HG02885 (cell line): ENCODE measurements around the gene FAM174C.

Experiments
- ATAC-seq: cut with Tn5 transposase; IDR thresholded peaks from one replicate; pipeline ENCODE4 v1.9.1; 2021; ENCODE audit warnings: mild to moderate bottlenecking; ENCODE audit not compliant: unreplicated experiment, poor library complexity

FAM174C gene

DNA sequence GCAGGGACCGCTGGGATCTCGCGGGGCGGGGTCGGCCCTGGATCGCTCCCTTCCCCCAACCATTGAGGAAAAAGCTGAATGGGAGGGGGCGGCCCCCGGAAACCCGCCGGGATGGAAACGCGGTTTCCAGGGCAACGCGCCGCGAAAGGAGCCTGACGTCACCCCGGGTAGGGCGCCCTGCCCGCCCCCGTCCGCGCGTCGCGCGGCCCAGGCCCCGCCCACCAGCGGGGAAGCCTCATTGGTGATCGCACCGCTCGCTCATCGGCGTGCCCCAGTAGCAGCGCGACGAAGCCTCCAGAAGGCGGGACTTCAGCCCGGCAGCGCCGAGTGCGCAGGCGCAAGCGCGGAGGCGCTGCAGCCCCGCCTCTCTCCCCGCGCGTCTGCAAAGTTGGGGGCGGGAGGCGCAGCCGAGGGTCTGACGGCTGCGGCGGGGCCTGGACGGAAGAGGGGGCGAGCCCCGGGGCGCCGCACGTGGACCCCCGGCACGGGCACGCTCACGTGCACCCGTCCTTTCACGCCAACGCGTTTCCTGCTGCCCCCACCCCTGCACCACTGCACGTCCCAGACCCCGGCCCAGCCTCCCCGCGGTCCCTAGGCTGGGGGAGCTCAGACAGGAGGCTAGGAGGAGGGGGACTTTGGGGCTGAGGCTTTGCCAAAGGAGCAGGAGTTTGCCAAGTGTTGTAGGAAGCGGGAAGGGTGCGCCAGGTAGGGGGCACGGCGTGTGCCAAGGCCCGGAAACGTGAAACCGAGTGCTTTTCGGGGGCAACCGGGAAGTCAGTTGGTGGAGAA lies 14.4 kb upstream of the FAM174C start:
- ATAC-seq, result peak; percentile 65

DNA sequence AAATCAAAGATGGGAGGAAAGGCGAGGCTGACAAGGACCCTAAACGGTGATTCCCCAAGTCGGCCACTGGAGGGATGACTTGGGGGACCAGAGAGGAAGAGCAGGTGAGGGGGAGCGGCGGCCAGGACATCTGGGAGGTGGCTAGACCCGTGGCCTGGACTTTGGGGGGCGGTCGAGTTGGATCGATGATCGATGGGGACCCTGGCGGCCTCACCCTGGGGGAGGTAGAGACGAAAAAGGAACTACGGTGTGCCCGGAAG lies 13.9 kb upstream of the FAM174C start:
- no peak for ATAC-seq

DNA sequence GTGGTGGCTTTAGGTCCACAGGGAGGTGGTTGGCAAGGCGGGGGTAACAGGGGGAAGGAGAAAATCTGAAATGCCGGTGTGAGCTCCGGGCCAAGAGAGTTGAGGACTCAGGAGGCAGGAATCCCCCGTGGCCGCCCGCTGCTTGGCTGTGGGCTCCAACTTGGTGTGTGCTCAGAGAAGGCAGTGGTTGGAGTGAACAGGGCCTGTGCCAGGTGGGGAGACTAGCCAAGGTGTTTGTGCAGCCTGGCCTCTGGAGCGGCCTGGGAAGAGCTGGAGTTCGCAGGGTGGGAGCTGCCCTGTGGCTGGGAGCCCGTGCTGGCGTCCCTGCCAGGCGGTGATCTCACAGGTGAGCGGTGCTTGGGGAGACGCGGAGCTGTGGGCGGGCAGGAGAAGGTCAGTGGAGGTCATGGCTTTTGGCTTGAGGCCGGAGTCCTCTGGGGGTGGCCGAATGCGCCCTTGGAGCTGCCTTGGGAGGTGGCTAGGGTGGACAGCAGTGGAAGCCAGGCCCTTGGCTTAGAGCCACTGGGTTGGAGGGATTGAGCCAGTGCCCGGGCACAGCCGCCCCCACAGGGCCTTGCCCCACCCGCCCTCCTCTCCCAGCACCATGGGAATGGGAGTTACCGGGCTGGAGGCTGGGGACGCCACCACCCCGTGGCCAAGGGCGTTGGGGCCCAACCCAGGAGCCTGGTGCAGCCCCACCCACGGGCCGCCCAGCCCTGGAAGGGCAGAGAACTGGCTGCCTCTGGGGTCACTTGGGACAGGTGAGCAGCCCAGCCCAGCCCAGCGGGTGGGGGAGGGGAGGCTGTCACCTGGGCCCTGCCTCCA lies 13.3 kb upstream of the FAM174C start:
- ATAC-seq, result no peak

DNA sequence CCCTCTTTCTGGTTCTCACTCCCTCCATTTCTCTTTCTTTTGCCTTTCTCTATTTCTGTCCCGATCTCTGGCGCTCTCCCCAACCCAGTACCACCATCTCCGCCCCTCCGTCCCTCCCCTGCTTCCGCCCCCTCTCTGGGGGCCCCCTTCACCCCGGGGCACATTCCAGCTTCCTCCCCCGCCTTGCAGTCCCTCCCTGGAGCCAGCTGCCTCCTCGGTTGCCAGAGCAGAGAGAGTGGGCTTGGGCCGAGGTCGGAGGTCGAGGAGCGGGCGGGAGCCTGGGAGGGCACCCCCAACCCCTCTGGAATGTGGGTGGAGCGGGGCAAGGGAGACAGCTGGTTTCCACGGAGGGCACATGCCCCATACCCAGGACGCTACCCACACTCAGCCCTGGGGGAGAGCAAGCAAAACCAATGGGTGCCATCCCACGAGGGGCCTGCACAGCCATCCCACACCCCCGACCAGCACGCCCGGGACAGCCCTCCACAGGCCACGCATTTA lies 12.7 kb upstream of the FAM174C start:
- ATAC-seq, result no peak

DNA sequence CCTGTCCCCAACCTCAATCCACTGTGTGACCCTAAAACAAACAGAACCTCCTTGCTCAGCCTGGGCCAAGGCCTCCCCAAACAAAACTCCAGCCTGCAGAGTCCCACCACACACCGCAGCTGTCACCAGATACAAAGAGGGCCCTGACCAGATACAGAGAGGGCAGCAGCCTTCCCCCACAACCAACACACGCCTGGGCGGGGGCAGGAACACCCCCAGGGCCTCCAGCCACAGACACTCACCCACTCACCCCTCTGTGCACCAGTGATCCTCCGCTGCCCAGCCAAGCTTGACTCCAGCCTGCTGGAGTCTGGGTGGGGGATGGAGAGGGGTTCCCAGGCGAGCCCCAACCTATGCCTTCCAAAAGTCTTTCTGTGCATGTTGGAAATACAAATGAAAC lies 12.1 kb upstream of the FAM174C start:
- no peak for ATAC-seq

DNA sequence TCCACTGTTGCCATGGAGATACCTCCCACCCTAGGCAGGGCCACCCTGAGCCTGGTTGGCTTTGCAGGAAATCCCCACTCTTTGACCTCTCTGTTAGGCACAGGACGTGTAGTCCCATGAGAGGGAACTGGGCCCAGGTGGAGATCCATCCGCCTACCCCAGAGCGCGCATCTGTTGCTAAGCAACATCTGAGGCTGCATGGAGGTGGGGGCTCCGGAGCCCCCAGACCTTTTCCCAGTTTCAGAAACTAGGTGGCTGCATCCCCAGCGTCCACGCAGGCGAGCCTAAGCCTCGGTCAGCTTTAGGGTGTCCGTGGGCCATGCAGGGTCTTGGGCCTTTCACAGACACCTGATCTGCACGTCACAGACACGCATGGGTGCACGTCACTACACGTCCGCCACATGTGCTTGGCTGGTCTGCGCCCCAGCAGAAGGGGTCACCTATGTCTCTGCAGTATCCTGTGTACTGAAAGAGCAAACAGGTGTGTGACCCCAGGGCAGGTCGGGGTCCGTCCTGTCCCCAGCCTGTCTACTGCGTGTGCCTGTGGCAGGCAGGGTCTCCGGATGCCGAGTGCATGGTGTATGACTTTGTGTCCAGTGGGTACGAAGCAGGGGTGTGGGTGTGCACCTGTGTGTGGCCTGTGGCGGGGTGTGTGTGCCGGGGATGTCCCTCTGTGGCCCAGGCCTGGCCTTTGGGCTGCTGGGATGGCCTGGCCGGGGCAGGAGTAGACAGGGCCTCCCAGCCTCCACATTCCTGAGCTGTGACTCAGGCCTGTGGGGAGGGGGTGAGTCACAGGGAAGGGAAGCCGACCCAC lies 10.3 kb upstream of the FAM174C start:
- ATAC-seq, result no peak

DNA sequence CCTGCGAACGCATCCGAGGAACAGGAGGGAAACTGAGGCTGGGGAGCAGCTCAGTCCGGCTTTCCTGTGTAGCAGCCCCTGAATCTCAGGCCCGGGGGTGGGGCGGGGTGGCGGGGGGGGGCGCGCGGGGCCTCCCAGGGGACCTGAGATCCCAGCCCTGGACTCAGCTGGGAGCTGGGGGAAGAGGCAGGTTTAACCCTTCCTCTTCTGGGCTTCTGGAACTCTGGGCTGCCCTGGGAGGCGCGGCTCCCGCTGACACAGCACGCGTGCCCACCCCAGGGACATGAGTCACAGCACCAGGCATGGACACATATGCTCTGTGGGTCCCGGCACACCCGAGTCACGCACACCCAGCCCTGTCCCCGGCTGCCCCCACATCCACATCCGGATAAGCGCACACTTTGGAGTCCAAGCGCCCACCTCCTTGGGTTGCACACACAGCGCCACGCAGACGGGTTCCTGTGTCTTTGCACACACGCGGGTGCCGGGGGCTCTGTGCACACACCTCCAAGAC lies 9.7 kb upstream of the FAM174C start:
- no peak for ATAC-seq

DNA sequence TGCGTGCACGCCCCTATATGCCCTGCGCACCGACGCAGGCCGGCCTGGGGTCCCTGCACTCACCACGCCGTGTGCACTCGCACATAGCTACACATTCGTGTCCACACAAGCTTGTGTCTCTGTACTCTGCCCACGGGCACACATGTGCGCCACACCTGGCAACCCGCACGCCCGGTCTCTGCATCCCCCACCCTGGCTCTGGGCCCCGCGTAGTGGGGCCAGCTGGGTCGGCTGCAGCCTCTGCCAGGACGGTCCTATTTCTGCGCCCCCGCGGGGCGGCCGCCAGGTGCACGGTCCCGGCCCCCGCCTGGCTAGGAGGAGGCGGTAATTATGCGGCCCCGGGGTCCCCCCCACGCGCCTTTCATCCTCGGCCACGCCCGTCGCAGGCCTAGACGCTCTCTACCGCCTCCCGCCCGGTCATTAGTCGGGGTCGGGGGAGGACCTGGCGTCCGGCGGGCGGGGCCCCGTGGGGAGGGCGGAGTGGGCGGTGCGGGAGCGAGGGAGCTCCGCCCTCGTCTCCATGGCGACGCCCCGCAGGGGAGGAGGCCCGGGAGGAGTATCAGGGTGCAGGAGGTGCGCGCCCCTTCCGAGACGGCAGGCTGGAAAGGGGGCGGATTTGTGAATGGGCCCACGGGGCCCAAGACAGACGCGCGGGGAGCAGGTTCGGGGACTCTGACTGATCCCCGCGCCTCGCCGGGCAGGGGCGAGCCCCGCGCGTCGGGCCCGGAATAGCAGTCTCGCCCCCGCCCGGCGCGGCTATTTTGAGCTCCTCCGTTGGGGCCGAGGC lies 9.0 kb upstream of the FAM174C start:
- peak; percentile 35 for ATAC-seq

DNA sequence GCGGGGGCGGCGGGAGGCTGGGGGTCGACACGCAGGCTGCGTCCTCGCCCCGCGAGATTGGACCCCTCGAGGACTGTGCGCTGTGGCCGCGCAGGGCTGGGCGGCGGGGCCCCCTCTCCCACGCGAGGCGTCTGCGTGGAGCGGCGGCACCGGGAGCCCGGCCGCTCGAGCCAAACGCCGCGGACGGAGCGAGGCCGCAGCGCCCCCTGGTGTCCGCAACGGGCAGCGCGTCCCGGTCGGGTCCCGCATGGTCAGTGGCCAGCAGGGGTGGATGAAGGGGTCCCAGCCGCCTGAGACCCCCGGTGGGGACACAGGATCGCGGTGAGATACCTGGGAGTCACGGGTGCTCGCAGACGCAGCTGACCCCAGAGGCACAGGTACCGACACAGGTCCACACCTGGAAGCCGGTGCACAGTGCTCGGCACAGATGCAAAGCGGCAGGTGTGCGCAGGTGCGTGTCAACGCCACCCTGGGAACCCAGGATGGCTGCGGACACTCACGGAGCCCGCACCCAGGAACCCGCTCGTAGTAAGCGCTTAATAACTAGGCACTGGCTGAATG lies 8.3 kb upstream of the FAM174C start:
- ATAC-seq, result peak; percentile 19

DNA sequence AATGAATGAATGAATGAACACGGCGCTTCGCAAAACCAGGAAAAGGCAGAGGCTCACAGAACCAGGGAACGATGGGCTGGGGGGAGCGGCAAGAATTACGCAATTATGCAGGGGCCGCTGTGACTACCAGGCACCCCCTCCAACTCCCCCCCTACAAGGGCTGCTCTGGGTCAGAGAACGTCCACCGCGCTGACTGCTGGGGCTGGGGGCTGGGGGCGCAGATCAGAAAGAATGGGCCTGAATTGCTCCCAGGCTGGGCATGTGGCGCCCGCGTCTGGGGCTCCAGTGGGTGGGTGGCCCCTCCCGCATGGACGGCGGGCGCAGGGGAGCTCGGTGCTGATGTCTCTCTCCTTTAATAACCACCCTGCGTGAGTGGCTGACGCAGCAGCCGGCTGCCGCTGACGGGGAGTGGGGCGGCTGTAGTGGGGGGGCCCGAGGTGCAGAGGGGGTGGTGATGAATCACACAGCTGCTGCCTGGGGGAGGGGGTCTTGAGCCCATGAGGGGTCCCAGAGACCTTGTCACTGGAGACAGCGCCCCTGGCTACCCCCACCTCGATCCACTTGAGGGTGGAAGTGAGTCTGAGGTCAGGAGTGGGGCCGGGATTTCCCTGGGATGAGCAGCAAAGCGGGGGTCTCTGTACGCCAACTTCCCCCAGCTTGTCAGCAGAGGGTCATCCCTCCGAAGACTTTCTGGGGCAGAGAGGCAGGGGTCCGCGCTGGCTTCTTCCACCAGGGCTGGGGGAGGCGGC lies 7.7 kb upstream of the FAM174C start:
- ATAC-seq, result no peak

DNA sequence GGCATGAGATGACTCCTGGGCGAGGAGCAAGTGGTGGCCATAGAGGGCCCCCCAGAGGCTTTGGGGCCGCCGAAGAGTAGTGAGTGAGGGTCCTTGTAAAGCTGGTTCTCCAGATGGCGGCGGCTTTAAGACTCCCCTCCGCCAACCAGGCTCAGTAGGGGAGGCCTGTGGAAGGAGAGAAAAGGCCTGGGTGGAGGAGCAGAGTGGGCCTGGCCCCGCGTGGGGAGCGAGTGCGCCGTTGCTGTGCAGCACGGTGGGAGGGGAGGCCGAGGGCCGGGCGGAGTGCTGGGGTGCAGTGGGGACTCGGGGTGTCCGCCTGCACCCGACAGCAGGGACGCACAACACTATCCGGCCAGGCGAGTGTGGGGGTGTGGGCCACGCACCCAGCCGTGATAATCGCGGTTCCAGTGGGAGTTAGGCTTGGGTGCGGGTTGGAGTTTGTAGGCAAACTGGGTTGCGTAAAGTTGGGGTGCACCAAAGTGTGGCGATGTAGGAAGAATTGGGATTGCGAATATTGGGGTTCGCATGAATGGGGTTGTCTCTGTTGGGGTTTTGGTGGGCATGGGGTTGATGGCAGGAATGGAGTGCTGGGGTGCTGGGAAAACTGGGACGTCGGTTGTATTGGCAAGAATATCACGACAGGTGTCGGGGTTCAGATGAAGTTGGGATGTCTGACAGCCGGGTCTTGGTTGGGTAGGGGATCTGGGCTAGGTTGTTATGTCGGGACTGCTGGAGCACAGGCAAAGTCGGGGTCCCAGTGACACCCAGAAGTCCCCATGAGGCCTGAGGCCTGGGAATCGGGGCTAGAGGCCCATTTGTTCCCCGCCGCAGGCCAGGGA lies 6.9 kb upstream of the FAM174C start:
- no peak for ATAC-seq

DNA sequence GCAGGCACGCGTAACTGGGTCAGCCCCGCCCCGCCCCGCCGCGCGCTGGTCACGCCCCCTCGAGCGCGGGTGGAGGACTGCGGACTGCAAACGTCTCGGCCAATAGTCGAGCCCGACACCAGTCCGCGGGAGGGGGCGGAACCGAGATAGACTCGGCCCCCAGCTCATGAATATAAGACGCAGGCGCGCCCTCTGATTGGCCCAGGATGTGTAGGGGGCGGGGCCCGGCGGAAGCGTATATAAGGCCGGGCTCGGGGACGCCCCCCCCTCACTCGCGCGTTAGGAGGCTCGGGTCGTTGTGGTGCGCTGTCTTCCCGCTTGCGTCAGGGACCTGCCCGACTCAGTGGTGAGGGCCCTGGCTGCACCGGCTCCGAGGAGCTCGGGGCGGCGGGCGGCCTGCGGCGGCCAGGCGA lies 6.3 kb upstream of the FAM174C start, which contains the start of gene CIRBP:
CIRBP (plus strand) TSS at position 268 of the 413 bp plus-strand sequence. CDS start 1,602 bp downstream, outside the sequence.
- peak; percentile 61 for ATAC-seq

DNA sequence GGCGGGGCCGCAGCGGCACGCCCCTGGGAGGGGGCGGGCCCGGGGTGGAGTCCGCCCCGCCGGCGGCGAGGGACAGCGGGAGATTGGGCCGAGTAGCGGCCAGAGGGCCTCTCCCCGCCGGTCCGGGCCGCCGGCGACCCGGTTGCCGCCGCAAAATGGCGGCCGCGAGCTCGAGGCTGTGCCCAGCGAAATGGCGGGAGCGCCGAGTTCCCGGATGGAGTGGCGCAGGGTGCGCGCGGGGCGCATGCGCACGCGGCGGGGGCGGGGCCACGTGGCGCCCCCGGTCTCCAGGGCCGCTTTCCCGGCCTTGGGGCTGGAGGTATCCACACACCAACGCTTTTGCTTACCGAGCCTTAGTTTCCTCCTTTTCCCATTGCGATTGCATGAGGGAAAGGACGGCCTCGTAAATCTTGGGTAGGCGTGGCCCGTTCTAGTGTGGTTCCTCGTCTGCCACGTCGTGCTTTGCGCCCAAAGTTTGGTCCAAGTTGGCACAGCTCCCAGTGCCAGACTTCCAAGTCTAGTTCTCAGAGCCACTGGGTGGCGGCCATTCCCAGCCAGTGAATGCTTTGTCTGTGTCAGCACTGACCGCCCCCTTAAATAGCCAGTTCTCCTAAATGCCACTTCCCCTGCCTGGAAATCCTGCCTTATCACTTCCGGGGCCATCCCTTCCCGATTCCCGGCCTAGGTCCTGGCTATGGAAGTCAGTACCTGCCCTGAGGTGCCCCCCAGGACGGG lies 5.7 kb upstream of the FAM174C start:
- ATAC-seq, result peak; percentile 30

DNA sequence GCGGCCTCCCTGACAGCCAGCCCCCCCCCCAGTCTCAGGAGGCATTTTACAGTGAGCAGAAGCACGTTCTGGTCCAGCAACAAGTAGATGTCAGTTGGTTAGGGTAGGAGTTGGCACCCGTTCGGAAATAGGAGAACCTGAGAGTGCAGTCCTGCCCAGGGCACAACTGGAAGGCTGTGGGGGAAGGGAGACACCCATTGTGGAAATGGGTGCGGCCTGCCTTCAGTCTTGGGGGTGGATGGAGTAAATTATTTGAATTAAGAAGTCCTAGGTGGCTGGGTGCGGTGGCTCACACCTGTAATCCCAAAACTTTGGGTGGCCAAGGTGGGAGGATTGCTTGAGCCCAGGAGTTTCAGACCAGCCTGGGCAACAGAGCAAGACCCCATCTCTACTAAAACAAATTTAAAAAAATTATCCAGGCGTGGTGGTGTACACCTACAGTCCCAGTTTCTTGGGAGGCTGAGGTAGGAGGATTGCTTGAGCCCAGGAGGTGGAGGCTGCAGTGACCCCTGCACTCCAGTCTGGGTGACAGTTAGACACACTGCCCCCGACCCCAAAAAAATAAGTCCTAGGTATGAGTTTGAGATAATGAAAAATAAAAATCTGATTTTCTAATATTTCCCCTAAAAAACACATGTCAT lies 5.0 kb upstream of the FAM174C start:
- ATAC-seq, result no peak

DNA sequence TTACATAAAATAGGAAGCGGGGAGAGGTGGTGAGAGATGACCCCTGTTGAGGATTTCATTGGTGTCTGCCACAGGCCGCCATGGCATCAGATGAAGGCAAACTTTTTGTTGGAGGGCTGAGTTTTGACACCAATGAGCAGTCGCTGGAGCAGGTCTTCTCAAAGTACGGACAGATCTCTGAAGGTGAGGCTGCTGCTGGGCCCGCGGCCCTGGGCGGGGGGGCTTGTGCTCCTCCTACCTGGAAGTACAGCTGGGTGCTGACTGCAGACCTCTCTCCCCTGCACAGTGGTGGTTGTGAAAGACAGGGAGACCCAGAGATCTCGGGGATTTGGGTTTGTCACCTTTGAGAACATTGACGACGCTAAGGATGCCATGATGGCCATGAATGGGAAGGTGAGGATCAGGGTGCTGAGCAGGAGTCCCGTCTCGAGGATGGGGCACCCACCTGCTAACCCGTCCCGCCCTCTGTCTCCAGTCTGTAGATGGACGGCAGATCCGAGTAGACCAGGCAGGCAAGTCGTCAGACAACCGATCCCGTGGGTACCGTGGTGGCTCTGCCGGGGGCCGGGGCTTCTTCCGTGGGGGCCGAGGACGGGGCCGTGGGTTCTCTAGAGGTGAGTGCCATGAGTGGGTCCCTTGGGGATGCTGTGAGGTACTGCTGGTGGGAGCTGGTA lies 4.3 kb upstream of the FAM174C start:
- no peak for ATAC-seq
